Nephron progenitor cell (in vitro differentiated cells): Measurements from ENCODE around the gene ARL3.

Experiments used
- DNase-seq: peaks from one replicate; pipeline ENCODE4 v3.0.0; 2021
- H3K27ac Mint-ChIP-seq: 2 replicates; pipeline ENCODE4 v1.8.0; 2021; ENCODE audit warnings: mild to moderate bottlenecking, moderate library complexity, mixed read lengths
- H3K27me3 Mint-ChIP-seq: 2 replicates; pipeline ENCODE4 v1.8.0; 2021; ENCODE audit warnings: mild to moderate bottlenecking, low read depth, mixed read lengths; ENCODE audit not compliant: poor library complexity
- H3K36me3 Mint-ChIP-seq: 2 replicates; pipeline ENCODE4 v1.8.0; 2021; ENCODE audit warnings: low read depth, mixed read lengths
- H3K4me1 Mint-ChIP-seq: 2 replicates; pipeline ENCODE4 v1.8.0; 2021; ENCODE audit warnings: mixed read lengths
- H3K4me3 Mint-ChIP-seq: 2 replicates; pipeline ENCODE4 v1.8.0; 2021; ENCODE audit warnings: mild to moderate bottlenecking, moderate library complexity, mixed read lengths
- H3K9me3 Mint-ChIP-seq: 2 replicates; pipeline ENCODE4 v1.8.0; 2021; ENCODE audit warnings: mild to moderate bottlenecking, moderate library complexity, mixed read lengths
- TF ChIP-seq, protein P1 (sequence below): fragments of 200-600 bp; sonication (generic); IDR thresholded peaks from 2 replicates; pipeline ENCODE4 v1.5.0; 2021; ENCODE audit warnings: antibody characterized with exemption

Gene ARL3

DNA sequence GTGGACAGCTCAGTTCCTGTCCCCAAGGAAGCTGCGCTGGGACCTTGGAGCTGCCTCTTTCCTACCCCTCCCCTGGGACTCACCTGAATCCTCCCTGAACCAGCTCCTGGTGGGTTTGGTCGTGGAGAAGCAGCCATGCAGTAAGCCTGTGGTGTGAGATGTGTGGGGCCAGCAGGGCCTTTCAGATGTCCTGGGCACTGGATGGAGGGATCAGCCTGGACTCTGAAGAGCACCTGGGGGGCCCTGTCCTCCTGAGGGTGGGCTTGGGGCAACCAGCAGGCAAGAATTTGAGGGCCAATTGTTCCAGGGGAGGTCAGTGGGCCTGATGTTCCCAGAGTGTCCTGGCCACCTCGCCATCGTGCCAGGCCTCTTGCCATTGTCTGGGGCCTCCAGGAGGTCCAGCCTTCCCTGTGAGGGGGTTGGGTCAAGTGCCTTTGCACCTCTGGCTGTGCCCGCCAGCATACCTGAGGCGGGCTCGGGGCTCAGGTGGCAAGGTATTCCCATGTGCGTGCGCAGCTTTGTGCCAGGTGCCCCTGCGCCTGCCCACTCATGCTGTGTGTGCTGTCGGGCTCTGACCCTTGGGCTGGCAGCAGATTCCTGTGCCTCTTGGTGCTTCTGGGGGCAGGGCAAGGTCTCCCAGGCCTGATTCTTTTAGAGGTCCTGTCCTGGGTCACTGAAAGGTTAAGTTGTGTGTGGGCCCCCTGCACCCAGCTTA lies 62.6 kb downstream of the ARL3 start:
- Mint-ChIP-seq H3K27me3 (peaks cover 2% of the 10 kb centered on the region), H3K9me3 (no peaks in the 10 kb centered on the region), H3K4me3 (no peak overlapping the region), H3K36me3 (peaks cover 30% of the 10 kb centered on the region), H3K27ac (peak overlapping the region; percentile 42), H3K4me1 (peaks cover 70% of the 10 kb centered on the region)
- DNase-seq = no peak
- TF ChIP-seq, protein P1, sequence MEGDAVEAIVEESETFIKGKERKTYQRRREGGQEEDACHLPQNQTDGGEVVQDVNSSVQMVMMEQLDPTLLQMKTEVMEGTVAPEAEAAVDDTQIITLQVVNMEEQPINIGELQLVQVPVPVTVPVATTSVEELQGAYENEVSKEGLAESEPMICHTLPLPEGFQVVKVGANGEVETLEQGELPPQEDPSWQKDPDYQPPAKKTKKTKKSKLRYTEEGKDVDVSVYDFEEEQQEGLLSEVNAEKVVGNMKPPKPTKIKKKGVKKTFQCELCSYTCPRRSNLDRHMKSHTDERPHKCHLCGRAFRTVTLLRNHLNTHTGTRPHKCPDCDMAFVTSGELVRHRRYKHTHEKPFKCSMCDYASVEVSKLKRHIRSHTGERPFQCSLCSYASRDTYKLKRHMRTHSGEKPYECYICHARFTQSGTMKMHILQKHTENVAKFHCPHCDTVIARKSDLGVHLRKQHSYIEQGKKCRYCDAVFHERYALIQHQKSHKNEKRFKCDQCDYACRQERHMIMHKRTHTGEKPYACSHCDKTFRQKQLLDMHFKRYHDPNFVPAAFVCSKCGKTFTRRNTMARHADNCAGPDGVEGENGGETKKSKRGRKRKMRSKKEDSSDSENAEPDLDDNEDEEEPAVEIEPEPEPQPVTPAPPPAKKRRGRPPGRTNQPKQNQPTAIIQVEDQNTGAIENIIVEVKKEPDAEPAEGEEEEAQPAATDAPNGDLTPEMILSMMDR = no peak

GRCh38 chr10:102650655-102651454 lies 63.3 kb downstream of the ARL3 start:
- TF ChIP-seq, protein P1 = no peak
- H3K27me3 Mint-ChIP-seq = peaks cover 3% of the 10 kb centered on the region
- DNase-seq = no peak
- H3K4me3 Mint-ChIP-seq = no peak overlapping the region
- H3K4me1 Mint-ChIP-seq = peaks cover 77% of the 10 kb centered on the region
- peaks cover 30% of the 10 kb centered on the region for H3K36me3 Mint-ChIP-seq
- peak overlapping the region; percentile 42 for H3K27ac Mint-ChIP-seq
- no peaks in the 10 kb centered on the region for H3K9me3 Mint-ChIP-seq

DNA sequence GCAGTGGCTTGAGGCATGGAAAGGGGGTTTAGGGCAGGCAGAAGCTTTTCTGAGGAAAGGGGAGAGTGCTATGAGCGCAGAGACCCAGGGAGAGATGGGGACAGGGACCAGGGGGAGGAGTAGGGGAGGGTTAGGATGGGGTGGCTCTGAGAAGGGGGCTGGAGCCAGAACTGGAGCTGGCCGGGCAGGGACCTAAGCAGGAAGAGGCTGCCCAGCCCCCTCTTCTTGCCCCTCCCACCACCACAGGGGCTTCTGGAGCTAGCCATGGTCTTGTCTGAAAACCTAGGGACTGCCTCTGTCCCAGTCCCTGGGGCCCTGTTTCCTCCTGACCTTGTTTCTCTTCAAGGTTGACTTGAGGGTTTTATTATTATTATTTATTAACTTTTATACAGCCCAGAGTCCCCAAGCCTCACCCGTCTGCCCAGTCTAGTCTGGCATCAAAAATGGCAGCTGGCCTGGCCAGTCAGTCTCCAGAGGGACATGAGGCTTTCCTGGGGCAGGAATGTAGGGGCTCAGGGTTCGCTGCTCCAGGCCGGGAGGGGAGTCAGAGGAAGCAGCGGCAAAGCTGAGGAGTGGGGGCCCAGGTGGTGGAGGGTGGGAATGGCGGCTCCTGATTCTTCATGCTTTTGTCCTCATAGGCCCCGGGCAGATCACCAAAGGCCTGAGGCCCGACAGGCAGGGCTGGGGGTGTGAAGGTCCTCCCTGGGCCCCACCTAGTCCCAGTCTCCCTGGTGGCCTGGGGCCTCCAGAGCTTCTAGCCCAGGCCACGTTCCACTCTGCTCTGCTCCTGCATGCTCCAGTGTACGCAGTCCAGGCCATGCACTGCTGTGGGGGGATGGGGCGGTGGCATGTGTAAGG lies 64.2 kb downstream of the ARL3 start:
- H3K9me3 Mint-ChIP-seq = no peaks in the 10 kb centered on the region
- H3K36me3 Mint-ChIP-seq = peaks cover 23% of the 10 kb centered on the region
- H3K27me3 Mint-ChIP-seq = peaks cover 3% of the 10 kb centered on the region
- H3K4me3 Mint-ChIP-seq = peak overlapping the region; percentile 40
- TF ChIP-seq, protein P1 = no peak
- peaks cover 86% of the 10 kb centered on the region for H3K4me1 Mint-ChIP-seq
- no peak overlapping the region for H3K27ac Mint-ChIP-seq
- DNase-seq = peak; percentile 22

DNA sequence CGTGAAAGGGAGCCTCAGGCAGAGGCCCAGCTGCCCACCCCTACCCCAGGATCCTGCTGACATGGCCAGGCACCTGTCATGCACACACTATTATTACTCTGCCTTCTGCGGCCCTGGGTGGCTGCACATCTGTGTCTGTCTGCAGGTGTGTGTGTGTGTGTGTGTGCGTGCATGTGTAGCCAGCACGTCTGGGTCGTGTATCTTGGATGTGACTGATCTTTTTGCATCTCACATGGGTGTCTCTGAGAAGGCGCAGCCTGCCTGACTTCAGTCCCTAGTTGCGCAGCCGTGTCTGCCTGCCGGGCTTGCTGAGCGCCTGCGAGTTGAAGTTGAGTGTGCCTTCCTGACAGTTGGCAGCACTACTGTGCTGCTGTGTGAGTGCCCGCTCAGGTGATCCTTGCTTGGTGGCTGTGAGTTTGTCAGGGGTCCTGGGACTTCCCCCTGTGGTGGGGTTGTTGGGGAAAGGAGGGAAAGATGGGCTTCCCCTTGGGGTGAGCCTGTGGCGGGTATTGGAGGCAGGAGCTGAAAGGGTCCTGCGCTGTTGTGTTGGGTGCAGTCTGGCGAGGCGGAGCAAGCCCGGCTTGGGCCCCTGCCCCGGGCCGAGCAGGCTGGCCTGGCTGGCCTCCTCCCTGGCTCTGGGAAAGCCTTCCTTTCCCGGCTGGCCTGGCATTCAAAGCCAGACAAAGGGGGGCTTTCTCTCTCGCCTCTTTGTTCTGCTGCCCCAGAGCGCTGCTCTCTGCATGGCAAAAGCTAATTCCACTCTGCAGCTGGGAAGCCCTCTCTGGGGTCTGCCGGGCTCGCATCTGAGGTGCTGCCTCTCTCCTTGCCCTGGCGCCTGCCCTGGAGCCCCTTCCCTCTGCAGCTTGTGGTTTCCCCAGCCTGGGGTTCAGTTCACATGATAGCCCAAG lies 65.1 kb downstream of the ARL3 start:
- no peak for DNase-seq
- Mint-ChIP-seq H3K4me3 (peak overlapping the region; percentile 73), H3K27ac (no peak overlapping the region), H3K4me1 (peaks cover 87% of the 10 kb centered on the region), H3K27me3 (peaks cover 3% of the 10 kb centered on the region), H3K36me3 (peaks cover 16% of the 10 kb centered on the region), H3K9me3 (no peaks in the 10 kb centered on the region)
- TF ChIP-seq, protein P1 = no peak

DNA sequence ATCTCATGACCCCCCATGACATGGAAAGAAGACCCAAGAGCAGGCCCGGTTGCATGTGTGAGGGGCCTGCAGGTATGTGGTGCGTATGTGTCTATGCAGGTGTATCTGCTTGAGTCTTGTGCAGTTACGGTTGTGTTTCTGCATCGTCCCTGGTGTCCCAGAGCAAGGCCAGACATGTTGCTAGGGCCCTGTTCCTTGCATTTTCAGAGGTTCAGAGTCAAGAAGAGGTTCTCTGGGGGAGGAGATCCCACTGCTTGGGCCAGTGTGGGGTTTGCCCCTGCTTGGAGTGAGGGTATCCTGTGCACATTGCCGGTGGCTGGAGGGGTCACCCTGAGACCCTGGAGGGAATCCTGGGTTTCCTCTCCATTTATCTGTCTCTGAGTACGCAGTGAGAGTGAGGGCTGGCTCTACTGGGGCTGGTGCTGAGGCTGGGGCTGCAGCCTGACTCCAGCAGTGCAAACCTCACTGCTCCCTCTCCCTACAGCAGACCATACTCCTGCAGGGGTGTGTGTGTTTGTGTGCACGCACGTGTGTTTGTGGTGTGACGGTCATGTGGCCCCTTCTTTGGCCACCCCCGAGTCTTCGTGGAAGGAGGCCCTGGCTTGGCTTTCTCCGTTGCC lies 65.8 kb downstream of the ARL3 start:
- Mint-ChIP-seq H3K36me3 (peaks cover 11% of the 10 kb centered on the region), H3K4me1 (peaks cover 83% of the 10 kb centered on the region), H3K9me3 (no peaks in the 10 kb centered on the region), H3K27ac (no peak overlapping the region), H3K4me3 (peak overlapping the region; percentile 73), H3K27me3 (peaks cover 3% of the 10 kb centered on the region)
- DNase-seq = no peak
- TF ChIP-seq, protein P1 = no peak
